HG02623 (cell line): Measurements from ENCODE around the gene ERAP2.

Experiments
- ATAC-seq: cut with Tn5 transposase; IDR thresholded peaks from one replicate; pipeline ENCODE4 v1.9.1; 2021; ENCODE audit warnings: moderate library complexity; ENCODE audit not compliant: unreplicated experiment

The ERAP2 gene

DNA sequence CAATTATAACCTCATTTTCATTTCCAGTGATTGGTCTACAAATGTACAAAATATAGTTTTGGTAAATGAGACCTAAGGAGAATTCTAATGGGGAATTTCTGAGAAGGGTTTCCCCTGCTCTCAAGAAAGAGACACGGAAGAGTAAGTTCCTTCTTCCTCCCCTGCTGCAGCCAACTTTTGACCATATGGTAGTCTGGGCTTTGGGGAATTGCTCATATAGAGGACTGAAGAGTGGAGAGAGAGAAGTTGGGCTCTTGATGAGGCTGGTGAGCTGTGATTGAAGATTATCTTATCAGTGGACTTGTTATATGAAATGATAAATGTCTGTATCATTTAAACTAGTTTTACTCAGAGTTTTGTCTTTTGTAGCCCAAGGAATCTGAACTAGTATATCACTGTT, 55.3 kb downstream of the ERAP2 start:
- ATAC-seq = no peak

DNA sequence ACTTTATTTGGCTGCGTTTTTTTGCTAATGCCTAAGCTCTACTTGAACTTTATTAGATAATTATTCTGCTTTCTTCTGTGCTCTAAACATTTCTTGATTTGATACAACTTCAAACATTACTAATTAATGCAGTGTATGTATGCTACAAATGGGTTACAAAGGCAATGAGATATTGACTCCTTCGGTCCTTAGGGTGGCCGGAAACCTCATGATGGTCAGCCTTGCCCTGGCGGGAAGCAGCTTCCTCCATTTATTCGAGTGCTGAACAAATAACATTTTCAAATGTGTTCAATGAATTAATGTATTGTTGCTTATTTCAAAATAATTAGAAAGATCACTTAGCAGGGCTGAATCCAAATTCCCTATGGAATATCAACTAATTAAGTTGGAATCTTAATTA, 55.7 kb downstream of the ERAP2 start:
- ATAC-seq = no peak

GRCh38 chr5:96933764-96934707, 57.7 kb downstream of the ERAP2 start:
- no peak for ATAC-seq

- peak; percentile 54 for ATAC-seq
Observed at GRCh38 chr5:96934708-96935558, 58.6 kb downstream of the ERAP2 start.

DNA sequence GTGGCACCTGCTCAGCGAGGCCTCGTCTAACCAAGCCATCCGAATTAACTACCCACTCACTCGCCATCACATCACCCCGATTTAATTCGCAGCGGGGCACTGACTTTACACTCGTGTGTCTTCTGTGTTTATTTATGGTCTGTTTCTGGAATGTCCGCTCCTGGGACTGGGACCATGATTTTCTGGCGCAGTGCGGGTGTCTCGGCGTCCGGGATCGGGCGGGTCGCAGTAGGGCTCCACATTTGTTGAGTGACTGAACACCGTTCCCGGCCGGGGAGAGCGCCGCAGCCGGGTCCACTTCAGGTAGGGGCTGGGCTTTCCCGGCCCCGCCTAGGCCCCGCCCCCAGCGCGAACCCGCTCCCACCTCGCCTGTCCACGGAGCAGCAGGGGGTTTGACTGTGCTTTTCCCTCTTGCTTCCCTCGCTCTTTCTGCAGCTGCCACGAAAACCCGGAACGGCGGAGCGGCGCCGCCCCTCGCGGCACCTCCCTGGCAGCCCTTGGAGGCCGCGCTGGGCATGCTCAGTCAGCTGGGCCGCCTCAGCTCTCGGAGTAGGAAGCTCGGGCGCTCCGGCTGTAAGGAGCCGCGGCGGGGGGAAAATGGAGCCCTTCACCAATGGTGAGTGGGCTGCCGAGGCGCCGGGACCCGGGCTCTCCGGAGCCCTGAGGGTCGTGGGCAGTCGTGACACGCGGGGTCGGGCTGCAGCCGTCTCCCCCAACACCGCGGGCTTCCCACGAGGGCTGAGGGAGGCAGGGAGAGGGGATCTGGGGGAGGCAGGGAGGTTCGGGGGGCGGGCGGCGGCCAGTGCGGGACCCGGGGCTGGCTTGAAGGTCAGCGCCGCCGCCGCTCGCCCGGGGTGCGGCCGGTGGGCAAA, 59.5 kb downstream of the ERAP2 start, which contains the start of gene LNPEP:
Gene LNPEP (plus strand): TSS at position 522 of the 872 bp plus-strand sequence. CDS start 76 bp downstream, at position 598.
- ATAC-seq = peak; percentile 40

DNA sequence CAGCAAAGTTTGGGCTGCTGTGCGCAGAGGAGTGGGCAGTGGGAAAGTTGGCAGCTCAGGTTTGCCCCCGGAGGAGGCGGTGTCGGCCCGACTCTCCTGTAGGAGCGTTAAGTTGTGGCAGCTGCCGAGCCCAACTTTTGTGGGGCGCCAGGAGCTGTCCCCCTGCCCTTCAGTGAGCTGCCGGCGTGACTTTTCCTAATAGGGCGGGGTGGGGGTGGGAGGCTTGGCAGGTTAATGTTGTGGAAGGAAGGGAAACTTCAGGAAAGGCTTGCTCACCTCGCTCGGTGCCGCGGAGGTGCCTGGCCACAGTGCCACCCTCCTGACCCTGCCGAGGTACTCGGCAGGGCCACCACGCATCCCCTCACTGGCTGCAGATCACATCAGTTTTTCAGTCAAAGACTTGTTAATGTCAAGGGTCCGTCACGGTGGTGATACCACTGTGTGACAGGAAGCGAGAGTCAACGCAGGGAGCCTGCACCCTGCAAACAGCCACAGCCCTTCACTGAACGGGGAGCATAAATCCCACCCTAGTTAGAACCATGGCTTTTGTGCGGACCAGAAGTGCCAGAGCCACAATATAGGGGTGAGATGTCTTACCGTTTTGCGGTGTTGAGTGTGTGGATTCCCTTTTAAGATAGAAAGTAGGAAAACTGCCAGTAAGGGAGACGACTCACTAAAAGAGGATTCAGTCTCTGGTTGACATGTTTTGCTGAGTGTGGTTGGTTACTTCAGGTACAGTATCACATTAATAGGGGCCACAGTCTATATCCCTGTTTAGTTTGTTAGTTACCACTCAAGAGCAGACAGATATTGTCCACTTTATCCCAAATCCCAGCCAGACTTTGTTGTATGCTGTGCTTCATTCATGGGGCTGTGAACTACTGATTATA, 60.4 kb downstream of the ERAP2 start:
- ATAC-seq = peak; percentile 16

- no peak for ATAC-seq
Observed at GRCh38 chr5:96940586-96940985, 64.3 kb downstream of the ERAP2 start.

- no peak for ATAC-seq
Observed at GRCh38 chr5:96941140-96941539, 64.8 kb downstream of the ERAP2 start.

- ATAC-seq = no peak
Observed at GRCh38 chr5:96942078-96942477, 65.8 kb downstream of the ERAP2 start.

GRCh38 chr5:96942911-96943310, 66.6 kb downstream of the ERAP2 start:
- no peak for ATAC-seq

DNA sequence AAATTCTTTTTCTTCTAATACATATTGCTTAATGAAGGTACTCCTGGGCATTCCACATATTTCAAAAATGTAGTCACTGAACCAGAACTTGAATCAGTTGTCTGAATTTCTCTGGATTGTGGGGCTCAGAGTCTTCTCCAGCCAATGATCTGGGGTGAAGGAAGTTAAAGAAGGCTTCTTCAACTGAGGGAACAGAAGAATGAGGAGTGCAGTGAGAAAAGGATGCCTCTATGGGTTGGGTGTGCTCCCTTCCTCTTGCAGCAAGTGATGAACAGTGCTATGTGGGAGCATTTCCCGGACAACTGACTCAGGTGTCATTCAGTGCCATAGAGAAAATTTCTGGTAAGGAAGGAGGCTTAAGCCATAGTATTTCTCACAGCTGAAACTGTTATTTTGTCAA, 67.5 kb downstream of the ERAP2 start:
- ATAC-seq = no peak

DNA sequence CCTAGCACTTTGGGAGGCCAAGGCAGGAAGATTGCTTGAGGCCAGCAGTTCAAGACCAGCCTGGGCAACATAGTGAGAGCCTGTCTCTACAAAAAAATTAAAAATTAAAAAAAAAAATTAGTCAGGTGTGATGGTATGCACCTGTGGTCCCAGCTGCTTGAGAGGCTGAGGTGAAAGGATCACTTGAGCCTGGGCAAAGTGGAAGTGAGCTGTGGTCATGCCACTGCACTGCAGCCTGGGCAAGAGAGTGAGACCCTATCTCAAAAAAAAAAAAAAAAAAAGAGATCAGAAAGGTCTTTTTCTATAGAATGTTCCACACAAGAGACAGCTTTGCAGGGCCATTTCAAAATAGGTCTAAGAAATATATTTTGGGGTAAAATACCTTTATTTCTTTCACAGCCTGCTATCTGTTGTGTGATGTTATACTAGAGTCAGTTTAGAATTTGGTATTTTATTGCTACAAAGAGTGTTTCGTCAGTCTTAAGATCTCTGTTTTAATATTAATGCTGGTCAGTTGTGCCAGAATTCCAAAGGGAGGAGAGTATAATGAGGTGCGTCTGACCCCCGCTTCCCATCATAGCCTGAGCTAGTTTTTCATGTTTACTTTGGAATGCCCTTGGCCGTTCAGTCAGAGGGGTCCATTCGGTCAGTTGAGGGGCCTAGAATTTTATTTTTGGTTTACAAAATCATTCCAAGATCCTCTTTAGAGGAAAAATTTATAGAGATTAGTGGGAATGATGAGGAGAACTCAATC, 69.0 kb downstream of the ERAP2 start:
- ATAC-seq = no peak

- no peak for ATAC-seq
Observed at GRCh38 chr5:96946381-96946780, 70.1 kb downstream of the ERAP2 start.

- ATAC-seq = no peak
Observed at GRCh38 chr5:96952118-96952750, 75.9 kb downstream of the ERAP2 start.

DNA sequence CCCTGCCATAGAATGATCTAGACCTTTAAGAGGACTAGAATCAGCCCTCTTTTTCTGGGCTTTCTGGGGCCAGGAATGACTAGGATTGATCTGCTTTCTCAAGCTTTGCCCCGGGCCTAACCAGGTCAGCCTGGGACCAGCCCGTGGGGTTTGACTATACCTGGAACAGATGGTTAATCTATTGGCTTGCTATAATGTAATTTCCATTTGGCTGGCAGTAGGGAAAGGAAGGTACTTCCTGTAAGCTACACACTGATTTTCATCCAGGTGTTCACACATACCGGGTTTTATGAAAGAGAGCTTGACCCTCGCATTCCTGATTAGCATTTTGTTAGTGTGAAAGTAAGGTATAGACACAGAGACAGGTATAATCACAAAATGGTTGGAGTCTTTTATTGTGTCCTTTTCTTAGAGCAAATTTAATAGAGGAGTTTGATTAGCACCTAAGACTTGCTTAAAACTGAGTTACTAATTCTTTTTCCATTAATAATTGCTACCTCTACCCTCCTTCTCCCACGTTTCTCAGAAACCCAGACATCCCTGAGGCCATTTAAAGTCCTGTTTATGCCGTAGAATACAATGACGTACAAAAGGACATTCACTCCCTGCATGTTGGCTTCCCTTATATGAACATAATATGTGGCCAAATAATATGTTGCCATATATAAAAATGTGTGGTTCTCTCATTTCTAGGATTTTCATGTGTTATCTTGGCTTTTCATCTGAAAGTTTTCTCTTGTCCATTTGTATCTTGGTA, 76.9 kb downstream of the ERAP2 start:
- no peak for ATAC-seq

DNA sequence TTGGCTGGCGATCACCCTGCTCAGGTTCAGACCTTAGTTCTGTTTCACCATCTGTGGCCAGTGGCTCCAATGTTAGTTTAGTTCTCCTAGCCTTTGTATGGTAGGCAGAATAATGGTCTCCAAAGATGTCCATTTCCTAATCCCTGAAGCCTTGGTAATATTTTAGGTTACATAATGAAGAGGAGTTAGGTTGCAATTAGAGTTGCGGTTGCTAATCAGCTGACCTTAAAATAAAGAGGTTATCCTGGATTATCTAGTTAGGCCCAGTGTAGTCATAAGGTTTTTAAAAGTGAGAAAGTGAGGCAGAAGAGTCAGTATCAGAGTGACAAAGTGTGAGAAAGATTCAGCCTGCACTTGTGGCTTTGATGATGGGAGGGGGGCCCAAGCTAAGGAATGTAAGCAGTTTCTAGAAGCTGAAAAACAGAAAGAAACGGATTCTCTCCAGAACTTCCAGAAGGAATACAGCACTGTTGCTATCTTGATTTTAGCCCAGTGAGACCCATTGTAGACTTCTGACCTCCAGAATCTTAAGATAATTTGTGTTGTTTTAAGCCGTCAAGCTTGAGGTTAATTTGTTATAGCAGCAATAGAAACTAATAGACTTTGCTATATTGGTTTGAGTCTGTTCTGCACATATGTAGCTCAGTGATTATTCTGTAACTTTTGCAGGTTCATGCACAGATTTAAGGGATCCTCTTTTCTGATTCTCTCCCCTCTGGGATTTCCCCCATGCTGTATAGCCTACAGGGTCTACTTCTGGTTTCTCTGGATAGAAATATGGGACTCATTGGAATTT, 81.2 kb downstream of the ERAP2 start:
- peak; percentile 41 for ATAC-seq

DNA sequence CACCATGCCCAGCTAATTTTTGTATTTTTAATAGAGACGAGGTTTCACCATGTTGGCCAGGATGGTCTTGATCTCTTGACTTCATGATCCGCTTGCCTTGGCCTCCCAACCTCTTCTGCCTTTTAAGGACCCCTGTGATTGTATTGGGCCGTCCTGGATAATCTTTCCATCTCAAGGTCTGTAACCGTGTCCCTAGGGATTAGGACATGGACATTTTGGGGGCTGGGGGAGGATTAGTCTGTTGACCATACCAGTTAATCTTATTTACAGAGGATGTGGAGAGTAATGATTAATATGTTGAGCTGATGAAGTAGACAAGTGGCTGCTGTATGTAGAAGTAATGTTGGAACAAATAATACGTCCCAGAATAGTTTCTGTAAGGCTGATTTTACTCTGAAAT, 82.7 kb downstream of the ERAP2 start:
- ATAC-seq = no peak
